Stimulated activated CD4-positive, alpha-beta T cell treated with anti-CD3 and anti-CD28 coated beads, Interleukin-12 subunit alpha, Interleukin-12 subunit beta, amount 100 ng/mL, for 4 hours (primary cell): Measurements from ENCODE around the gene INIP.

Source experiments
- DNase-seq: peaks from one replicate; pipeline ENCODE4 v3.0.0-alpha.2; 2020

The INIP gene

GRCh38 chr9:112665347-112665746 is 52.6 kb downstream of the INIP start:
- DNase-seq, result no peak

GRCh38 chr9:112664531-112664930 is 53.4 kb downstream of the INIP start:
- DNase-seq, result no peak

GRCh38 chr9:112663681-112664080 is 54.2 kb downstream of the INIP start:
- no peak for DNase-seq

- no peak for DNase-seq
These were observed 58.0 kb downstream of the INIP start for GRCh38 chr9:112659906-112660305.

- no peak for DNase-seq
These were observed 62.2 kb downstream of the INIP start for GRCh38 chr9:112655668-112656067.

GRCh38 chr9:112654282-112654681 is 63.6 kb downstream of the INIP start:
- no peak for DNase-seq

GRCh38 chr9:112648624-112649023 is 69.3 kb downstream of the INIP start:
- DNase-seq, result no peak

- no peak for DNase-seq
These were observed 70.3 kb downstream of the INIP start for GRCh38 chr9:112647596-112647995.

GRCh38 chr9:112642126-112642525 is 75.8 kb downstream of the INIP start:
- no peak for DNase-seq

- no peak for DNase-seq
These were observed 77.6 kb downstream of the INIP start for GRCh38 chr9:112640311-112640710.
